Activated CD4-positive, alpha-beta memory T cell treated with anti-CD3 and anti-CD28 coated beads for 36 hours (primary cell): ENCODE data around the gene PRICKLE3. TPM values are rescaled to one million over a fixed set of nuclear protein-coding genes. Genes with fewer than 3 reads are reported as not detected.
"Not testable (repeated sequence)": the region's sequence is repeated elsewhere in the genome, so short reads cannot be mapped to it uniquely, and the experiment has no call there.

Experiments used
- CTCF ChIA-PET: fragments of 350-600 bp; sonication (Branson Sonifier 250); formaldehyde crosslinking; loops from one replicate; lab custom pipeline; 2021; ENCODE audit warnings: antibody characterized with exemption, inconsistent platforms; lab: Charles Lee
- POLR2A ChIA-PET: fragments of 350-600 bp; sonication (Branson Sonifier 250); formaldehyde crosslinking; loops from one replicate; lab custom pipeline; 2021; ENCODE audit warnings: antibody characterized with exemption; lab: Charles Lee
- DNase-seq: peaks from one replicate; pipeline ENCODE4 v3.0.0-alpha.2; 2020
- H3K27ac Mint-ChIP-seq: one replicate; pipeline ENCODE4 v1.8.0; 2021; ENCODE audit warnings: mixed read lengths
- H3K27me3 Mint-ChIP-seq: one replicate; pipeline ENCODE4 v1.8.0; 2021; ENCODE audit warnings: mixed read lengths
- H3K36me3 Mint-ChIP-seq: one replicate; pipeline ENCODE4 v1.8.0; 2021; ENCODE audit warnings: mixed read lengths
- H3K4me1 Mint-ChIP-seq: one replicate; pipeline ENCODE4 v1.8.0; 2021; ENCODE audit warnings: low read depth, mixed read lengths
- H3K4me3 Mint-ChIP-seq: one replicate; pipeline ENCODE4 v1.8.0; 2021; ENCODE audit warnings: mild to moderate bottlenecking, mixed read lengths
- H3K9me3 Mint-ChIP-seq: one replicate; pipeline ENCODE4 v1.8.0; 2021; ENCODE audit warnings: mixed read lengths
- intact Hi-C: fragments of 100-400 bp; cut with micrococcal nuclease; formaldehyde crosslinking; loops from one replicate; pipeline ENCODE4 v1.15.1; 2023
- total RNA-seq, 2 experiments: library from RNA; stranded (reverse); gene quantifications; one replicate each; pipeline ENCODE4 v1.2.3, GENCODE V29; 2021

PRICKLE3 gene
- total RNA-seq, 2 experiments from 2014 or later: 18.1 to 20.1 TPM

GRCh38 chrX:49164589-49165360 lies 21.4 kb downstream of the PRICKLE3 start:
- CTCF ChIA-PET: interaction anchor here (0.6 to 3.4 kb wide), 5 partner anchors 8 to 587 kb away, joined by 3 to 23 read pairs (median 4); partner anchors contain the start of genes PLP2 and TFE3
- intact Hi-C loops: loop anchor here (10.0 kb wide), 1 partner anchor 360 kb away; the partner anchor contains the start of gene HDAC6

GRCh38 chrX:49163555-49164419 lies 22.4 kb downstream of the PRICKLE3 start:
- Mint-ChIP-seq H3K4me1 (peaks cover 24% of the 10 kb centered on the region), H3K9me3 (no peaks in the 10 kb centered on the region), H3K36me3 (no peaks in the 10 kb centered on the region), H3K27ac (peak overlapping the region; percentile 95), H3K27me3 (no peaks in the 10 kb centered on the region), H3K4me3 (peak overlapping the region; percentile 78)
- POLR2A ChIA-PET: interaction anchor here (0.5 to 1.0 kb wide), 2 partner anchors 21 to 83 kb away, joined by 3 read pairs; no protein-coding TSS in a partner anchor
- intact Hi-C loops: loop anchor here (10.0 kb wide), 1 partner anchor 359 kb away; the partner anchor contains the start of gene HDAC6
- DNase-seq: peak; percentile 86
- CTCF ChIA-PET: interaction anchor here (0.6 to 1.8 kb wide), 7 partner anchors 8 to 588 kb away, joined by 3 to 6 read pairs (median 4); partner anchors contain the start of gene PLP2

More at GRCh38 chrX:49164589-49165360, 21.4 kb downstream of the PRICKLE3 start:
- Mint-ChIP-seq H3K9me3 (no peaks in the 10 kb centered on the region), H3K36me3 (no peaks in the 10 kb centered on the region), H3K4me1 (peaks cover 28% of the 10 kb centered on the region), H3K27ac (no peak overlapping the region), H3K4me3 (peak overlapping the region; percentile 65), H3K27me3 (no peaks in the 10 kb centered on the region)
- POLR2A ChIA-PET: no interaction called here
- no peak for DNase-seq

GRCh38 chrX:49162620-49163019 lies 23.6 kb downstream of the PRICKLE3 start, which contains the start of gene MAGIX:
MAGIX (plus strand) TSS chrX:49162758; CDS start chrX:49162890, 132 bp downstream.
- H3K4me3 Mint-ChIP-seq: peak within 1 kb of the TSS; percentile 60
- intact Hi-C loops: loop anchor here (10.0 kb wide), 1 partner anchor 358 kb away; the partner anchor contains the start of gene HDAC6

GRCh38 chrX:49161632-49162031 lies 24.5 kb downstream of the PRICKLE3 start:
- H3K36me3 Mint-ChIP-seq: no peaks in the 10 kb centered on the region
- no peak overlapping the region for H3K4me3 Mint-ChIP-seq
- ChIA-PET CTCF (no interaction called here), POLR2A (no interaction called here)
- no peak for DNase-seq
- H3K27me3 Mint-ChIP-seq: no peaks in the 10 kb centered on the region
- H3K27ac Mint-ChIP-seq: no peak overlapping the region
- no peaks in the 10 kb centered on the region for H3K9me3 Mint-ChIP-seq
- H3K4me1 Mint-ChIP-seq: peaks cover 14% of the 10 kb centered on the region
- intact Hi-C loops: loop anchor here (10.0 kb wide), 1 partner anchor 357 kb away; the partner anchor contains the start of gene HDAC6

More at GRCh38 chrX:49162620-49163019, 23.6 kb downstream of the PRICKLE3 start, which contains the start of gene MAGIX:
- Mint-ChIP-seq H3K9me3 (no peaks in the 10 kb centered on the region), H3K36me3 (no peaks in the 10 kb centered on the region), H3K27me3 (no peaks in the 10 kb centered on the region), H3K4me1 (peaks cover 18% of the 10 kb centered on the region), H3K27ac (peak within 1 kb of the TSS; percentile 38)
- no peak for DNase-seq
- ChIA-PET CTCF (no interaction called here), POLR2A (no interaction called here)

- H3K27ac Mint-ChIP-seq: no peak overlapping the region
- peaks cover 13% of the 10 kb centered on the region for H3K4me1 Mint-ChIP-seq
- DNase-seq: no peak
- no peaks in the 10 kb centered on the region for H3K27me3 Mint-ChIP-seq
- no peaks in the 10 kb centered on the region for H3K36me3 Mint-ChIP-seq
- ChIA-PET POLR2A (no interaction called here), CTCF (no interaction called here)
- no peaks in the 10 kb centered on the region for H3K9me3 Mint-ChIP-seq
- intact Hi-C loops: loop anchor here (10.0 kb wide), 1 partner anchor 356 kb away; the partner anchor contains the start of gene HDAC6
- H3K4me3 Mint-ChIP-seq: no peak overlapping the region
Observed at GRCh38 chrX:49160908-49161307, 25.3 kb downstream of the PRICKLE3 start.

- POLR2A ChIA-PET: no interaction called here
Observed at GRCh38 chrX:49157194-49157593, 29.0 kb downstream of the PRICKLE3 start.

GRCh38 chrX:49155900-49156837 lies 30.0 kb downstream of the PRICKLE3 start:
- CTCF ChIA-PET: interaction anchor here (0.5 to 1.4 kb wide), 20 partner anchors 8 to 1558 kb away, joined by 3 to 12 read pairs (median 3); partner anchors contain the start of gene PLP2
- Mint-ChIP-seq H3K4me1 (peaks cover 11% of the 10 kb centered on the region), H3K36me3 (no peaks in the 10 kb centered on the region), H3K9me3 (no peaks in the 10 kb centered on the region), H3K4me3 (peak overlapping the region; percentile 86), H3K27me3 (no peaks in the 10 kb centered on the region), H3K27ac (peak overlapping the region; percentile 97)
- peak; percentile 89 for DNase-seq
- POLR2A ChIA-PET: interaction anchor here (0.7 to 1.0 kb wide), 2 partner anchors 10 to 37 kb away, joined by 4 read pairs; no protein-coding TSS in a partner anchor
- intact Hi-C loops: loop anchor here (5.0 kb wide), 2 partner anchors 34 to 54 kb away; partner anchors contain the start of gene GPKOW

More at GRCh38 chrX:49157194-49157593, 29.0 kb downstream of the PRICKLE3 start:
- H3K36me3 Mint-ChIP-seq: no peaks in the 10 kb centered on the region
- CTCF ChIA-PET: no interaction called here
- no peak overlapping the region for H3K4me3 Mint-ChIP-seq
- peaks cover 11% of the 10 kb centered on the region for H3K4me1 Mint-ChIP-seq
- intact Hi-C loops: loop anchor here (5.0 kb wide), 2 partner anchors 35 to 55 kb away; partner anchors contain the start of gene GPKOW
- no peak overlapping the region for H3K27ac Mint-ChIP-seq
- no peaks in the 10 kb centered on the region for H3K27me3 Mint-ChIP-seq
- DNase-seq: no peak
- H3K9me3 Mint-ChIP-seq: no peaks in the 10 kb centered on the region

GRCh38 chrX:49155243-49155899 lies 30.8 kb downstream of the PRICKLE3 start:
- ChIA-PET CTCF (interaction anchor here (0.5 to 1.7 kb wide), 23 partner anchors 8 to 1557 kb away, joined by 3 to 12 read pairs (median 3); partner anchors contain the start of gene PLP2), POLR2A (interaction anchor here (0.7 to 1.1 kb wide), 3 partner anchors 11 to 38 kb away, joined by 3 to 4 read pairs (median 4); no protein-coding TSS in a partner anchor)
- intact Hi-C loops: loop anchor here (5.0 kb wide), 2 partner anchors 33 to 53 kb away; partner anchors contain the start of gene GPKOW
- DNase-seq: peak; percentile 61
- H3K36me3 Mint-ChIP-seq: no peaks in the 10 kb centered on the region
- H3K4me1 Mint-ChIP-seq: peaks cover 11% of the 10 kb centered on the region
- H3K4me3 Mint-ChIP-seq: peak overlapping the region; percentile 86
- peak overlapping the region; percentile 97 for H3K27ac Mint-ChIP-seq
- H3K9me3 Mint-ChIP-seq: no peaks in the 10 kb centered on the region
- no peaks in the 10 kb centered on the region for H3K27me3 Mint-ChIP-seq

- ChIA-PET CTCF (no interaction called here), POLR2A (no interaction called here)
- peaks cover 11% of the 10 kb centered on the region for H3K4me1 Mint-ChIP-seq
Observed at GRCh38 chrX:49153467-49153866, 32.7 kb downstream of the PRICKLE3 start.

GRCh38 chrX:49149291-49149690 lies 36.9 kb downstream of the PRICKLE3 start:
- H3K27ac Mint-ChIP-seq, H3K4me1 Mint-ChIP-seq, H3K9me3 Mint-ChIP-seq, H3K4me3 Mint-ChIP-seq, H3K27me3 Mint-ChIP-seq, intact Hi-C loops, H3K36me3 Mint-ChIP-seq, DNase-seq, POLR2A ChIA-PET: not testable (repeated sequence)
- CTCF ChIA-PET: interaction anchor here (0.6 kb wide), 1 partner anchor 11 kb away, joined by 3 read pairs; no protein-coding TSS in a partner anchor

More at GRCh38 chrX:49153467-49153866, 32.7 kb downstream of the PRICKLE3 start:
- intact Hi-C loops: no loop called here
- Mint-ChIP-seq H3K27ac (no peak overlapping the region), H3K9me3 (no peaks in the 10 kb centered on the region), H3K27me3 (no peaks in the 10 kb centered on the region), H3K4me3 (no peak overlapping the region), H3K36me3 (no peaks in the 10 kb centered on the region)
- DNase-seq: no peak
